Astrocyte of the cerebellum (primary cell): Measurements from ENCODE around the gene C18orf63.

Experiments used
- DNase-seq: peaks from one replicate; pipeline ENCODE4 v3.0.0-alpha.2; 2011; ENCODE audit warnings: low read depth
- H3K4me3 ChIP-seq: 2 replicates; pipeline ENCODE4 v1.5.1; 2011; ENCODE audit warnings: mild to moderate bottlenecking, low read depth, low read length, moderate library complexity
- in situ Hi-C: cut with HindIII; loops from 2 replicates; pipeline ENCODE4 v1.10.0; 2017; ENCODE audit warnings: low sequenced_read_pairs
- TF ChIP-seq, protein P1 (sequence below): IDR thresholded peaks from 2 replicates; pipeline ENCODE4 v1.5.1; 2012; ENCODE audit warnings: low read length, low read depth, moderate library complexity, mild to moderate bottlenecking; ENCODE audit errors: missing control alignments

The C18orf63 gene

GRCh38 chr18:74376523-74376922 lies 60.9 kb downstream of the C18orf63 start:
- TF ChIP-seq, protein P1, sequence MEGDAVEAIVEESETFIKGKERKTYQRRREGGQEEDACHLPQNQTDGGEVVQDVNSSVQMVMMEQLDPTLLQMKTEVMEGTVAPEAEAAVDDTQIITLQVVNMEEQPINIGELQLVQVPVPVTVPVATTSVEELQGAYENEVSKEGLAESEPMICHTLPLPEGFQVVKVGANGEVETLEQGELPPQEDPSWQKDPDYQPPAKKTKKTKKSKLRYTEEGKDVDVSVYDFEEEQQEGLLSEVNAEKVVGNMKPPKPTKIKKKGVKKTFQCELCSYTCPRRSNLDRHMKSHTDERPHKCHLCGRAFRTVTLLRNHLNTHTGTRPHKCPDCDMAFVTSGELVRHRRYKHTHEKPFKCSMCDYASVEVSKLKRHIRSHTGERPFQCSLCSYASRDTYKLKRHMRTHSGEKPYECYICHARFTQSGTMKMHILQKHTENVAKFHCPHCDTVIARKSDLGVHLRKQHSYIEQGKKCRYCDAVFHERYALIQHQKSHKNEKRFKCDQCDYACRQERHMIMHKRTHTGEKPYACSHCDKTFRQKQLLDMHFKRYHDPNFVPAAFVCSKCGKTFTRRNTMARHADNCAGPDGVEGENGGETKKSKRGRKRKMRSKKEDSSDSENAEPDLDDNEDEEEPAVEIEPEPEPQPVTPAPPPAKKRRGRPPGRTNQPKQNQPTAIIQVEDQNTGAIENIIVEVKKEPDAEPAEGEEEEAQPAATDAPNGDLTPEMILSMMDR, result no peak
- DNase-seq, result no peak
- in situ Hi-C loops, result loop anchor here (5.0 kb wide), 1 partner anchor 76 kb away; no protein-coding TSS in a partner anchor
- no peak overlapping the region for H3K4me3 ChIP-seq

DNA sequence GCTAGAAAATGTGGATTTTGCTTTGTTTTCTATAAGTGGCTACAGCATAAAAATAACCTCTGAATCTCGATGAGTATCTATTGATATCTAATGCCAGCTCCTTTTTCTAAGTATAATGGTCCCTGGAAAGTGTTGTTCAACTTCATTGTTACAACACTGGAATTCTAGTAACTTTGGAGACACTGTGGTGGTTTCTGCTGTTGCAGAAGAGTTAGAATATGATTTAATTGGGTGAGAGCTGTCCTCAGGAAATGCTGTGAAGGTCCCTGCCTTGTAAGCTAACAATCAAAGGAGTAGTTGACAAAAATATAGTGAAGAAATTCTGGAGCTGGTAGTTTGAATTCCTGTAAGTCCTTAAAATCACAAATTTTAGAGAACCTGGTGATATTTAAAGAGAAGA lies 62.1 kb downstream of the C18orf63 start:
- TF ChIP-seq, protein P1, result no peak
- H3K4me3 ChIP-seq, result no peak overlapping the region
- no peak for DNase-seq
- in situ Hi-C loops, result loop anchor here (5.0 kb wide), 1 partner anchor 75 kb away; no protein-coding TSS in a partner anchor

DNA sequence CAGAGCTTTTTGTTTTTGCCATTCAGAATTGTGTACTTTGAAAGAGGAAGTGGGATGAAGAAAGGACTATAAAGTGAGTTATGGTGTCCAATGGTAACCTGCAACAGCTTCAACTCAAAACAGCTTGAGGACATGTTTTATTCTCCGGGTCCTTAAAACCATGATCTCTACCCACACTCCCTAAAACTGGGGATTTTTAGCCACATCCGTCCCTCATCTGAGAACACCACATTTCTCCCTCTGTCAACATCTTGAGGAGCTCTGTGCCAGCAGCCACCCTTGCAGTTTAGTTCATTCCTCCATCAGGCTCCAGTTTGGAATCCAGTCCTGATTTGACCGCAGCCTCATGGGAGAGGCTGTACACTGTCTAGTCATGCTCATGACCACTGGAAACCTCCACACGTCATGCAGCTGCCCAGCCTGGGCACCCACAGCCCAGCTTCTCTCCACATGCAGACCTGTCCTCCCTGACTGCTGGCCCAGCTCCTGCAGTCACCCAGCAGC lies 62.6 kb downstream of the C18orf63 start:
- H3K4me3 ChIP-seq, result no peak overlapping the region
- no peak for DNase-seq
- TF ChIP-seq, protein P1, result no peak
- in situ Hi-C loops, result loop anchor here (5.0 kb wide), 1 partner anchor 74 kb away; no protein-coding TSS in a partner anchor

- DNase-seq, result no peak
- H3K4me3 ChIP-seq, result no peak overlapping the region
- in situ Hi-C loops, result no loop called here
- TF ChIP-seq, protein P1, result no peak
Observed at GRCh38 chr18:74380916-74381315, 65.3 kb downstream of the C18orf63 start.

DNA sequence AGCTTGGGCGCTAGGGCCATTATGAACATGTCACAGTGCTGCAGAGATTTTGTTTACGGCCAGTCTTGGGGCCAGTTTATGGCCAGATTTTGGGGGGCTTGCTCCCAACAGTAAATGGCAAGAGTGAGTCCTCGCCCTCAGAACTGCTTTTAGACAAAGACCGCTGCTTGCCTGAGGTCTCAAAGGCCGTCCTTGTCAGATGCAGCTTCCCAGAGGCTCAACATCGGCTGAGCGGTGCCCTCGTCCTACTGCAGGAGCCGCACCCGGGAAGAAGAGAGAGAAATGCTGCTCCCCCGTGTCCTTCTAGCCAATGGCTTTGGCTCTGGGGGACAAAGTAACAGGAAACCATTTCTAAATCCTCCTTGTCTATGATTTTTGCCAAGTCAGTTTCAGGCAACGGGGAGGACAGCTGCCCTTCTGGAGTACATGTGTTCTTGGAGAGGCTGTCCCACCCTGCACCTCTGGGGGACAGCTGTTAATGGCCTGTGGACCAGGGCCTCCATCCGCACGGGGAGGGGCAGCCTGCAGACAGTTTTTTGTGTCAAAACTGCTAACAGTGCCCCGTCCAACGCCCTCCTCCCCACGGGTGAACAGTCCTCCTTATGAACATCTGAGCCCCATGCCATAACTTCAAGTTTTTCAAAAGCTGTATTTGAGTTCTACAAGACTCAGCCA lies 66.1 kb downstream of the C18orf63 start:
- DNase-seq, result no peak
- in situ Hi-C loops, result no loop called here
- TF ChIP-seq, protein P1, result no peak
- no peak overlapping the region for H3K4me3 ChIP-seq

- in situ Hi-C loops, result no loop called here
- no peak overlapping the region for H3K4me3 ChIP-seq
- TF ChIP-seq, protein P1, result no peak
- no peak for DNase-seq
Observed at GRCh38 chr18:74382481-74383017, 66.9 kb downstream of the C18orf63 start.
